ENCODE data around the gene GLDC.

- no peak for TF ChIP-seq CTCF (IDR thresholded peaks at IDR 0.05)
- TF ChIP-seq POLR2A (IDR thresholded peaks at IDR 0.05): no peak
Measured at GRCh38 chr9:6495466-6495865, 150.1 kb downstream of the GLDC start.
